Neural progenitor cell (in vitro differentiated cells): ENCODE measurements around the gene NEB. TPM values are rescaled to one million over a fixed set of nuclear protein-coding genes. Genes with fewer than 3 reads are reported as not detected.
"Not testable (repeated sequence)": the region's sequence is repeated elsewhere in the genome, so short reads cannot be mapped to it uniquely, and the experiment has no call there.

Experiments
- DNase-seq: peaks from one replicate; pipeline ENCODE4 v3.0.0-alpha.2; 2016; ENCODE audit warnings: low spot score
- H2AFZ ChIP-seq: fragments of 200-600 bp; sonication (generic); replicated peaks from 2 replicates; pipeline ENCODE4 v1.6.1; 2016; ENCODE audit warnings: antibody characterized with exemption
- H3F3A ChIP-seq: fragments of 200-600 bp; sonication (generic); 2 replicates; pipeline ENCODE4 v1.6.1; 2016; ENCODE audit warnings: antibody characterized with exemption, low read depth
- H3K27ac ChIP-seq: fragments of 200-600 bp; sonication (generic); 2 replicates; pipeline ENCODE4 v1.5.1; 2016; ENCODE audit warnings: mild to moderate bottlenecking
- H3K27me3 ChIP-seq: fragments of 200-600 bp; sonication (generic); 2 replicates; pipeline ENCODE4 v1.6.1; 2016; ENCODE audit warnings: mild to moderate bottlenecking, moderate library complexity
- H3K36me3 ChIP-seq: fragments of 200-600 bp; sonication (generic); 2 replicates; pipeline ENCODE4 v1.5.1; 2016
- H3K4me1 ChIP-seq: fragments of 200-600 bp; sonication (generic); 2 replicates; pipeline ENCODE4 v1.6.1; 2016; ENCODE audit warnings: mixed run types
- H3K4me2 ChIP-seq: fragments of 200-600 bp; sonication (generic); 2 replicates; pipeline ENCODE4 v1.6.1; 2016
- H3K4me3 ChIP-seq: fragments of 200-600 bp; sonication (generic); 2 replicates; pipeline ENCODE4 v1.5.1; 2016
- H3K79me2 ChIP-seq: fragments of 200-600 bp; sonication (generic); 2 replicates; pipeline ENCODE4 v1.6.1; 2016; ENCODE audit warnings: low read depth
- H3K9ac ChIP-seq: fragments of 200-600 bp; sonication (generic); 2 replicates; pipeline ENCODE4 v1.6.1; 2016
- H3K9me3 ChIP-seq: fragments of 200-600 bp; sonication (generic); 2 replicates; pipeline ENCODE4 v1.5.1; 2016; ENCODE audit warnings: low read depth
- H4K20me1 ChIP-seq: fragments of 200-600 bp; sonication (generic); 2 replicates; pipeline ENCODE4 v1.6.1; 2016; ENCODE audit warnings: low read depth
- H3K27ac Mint-ChIP-seq: 3 replicates; pipeline ENCODE4 v1.8.0; 2021; ENCODE audit warnings: mixed read lengths
- H3K27me3 Mint-ChIP-seq: 2 replicates; pipeline ENCODE4 v1.8.0; 2022; ENCODE audit warnings: low read depth, mild to moderate bottlenecking, inconsistent platforms, moderate library complexity, mixed read lengths; ENCODE audit not compliant: insufficient read depth
- H3K36me3 Mint-ChIP-seq: 3 replicates; pipeline ENCODE4 v1.8.0; 2021; ENCODE audit warnings: mixed read lengths
- H3K4me1 Mint-ChIP-seq: 3 replicates; pipeline ENCODE4 v1.8.0; 2021; ENCODE audit warnings: mixed read lengths
- H3K4me3 Mint-ChIP-seq: 3 replicates; pipeline ENCODE4 v1.8.0; 2021; ENCODE audit warnings: mild to moderate bottlenecking, moderate library complexity, mixed read lengths
- H3K9me3 Mint-ChIP-seq: 3 replicates; pipeline ENCODE4 v1.8.0; 2020; ENCODE audit warnings: mixed read lengths
- CTCF ChIP-seq: fragments of 200-600 bp; sonication (generic); IDR thresholded peaks from 2 replicates; pipeline ENCODE4 v1.5.1; 2017; ENCODE audit warnings: antibody characterized with exemption, mild to moderate bottlenecking
- EZH2 ChIP-seq: fragments of 200-600 bp; sonication (generic); IDR thresholded peaks from 2 replicates; pipeline ENCODE4 v1.6.1; 2017; ENCODE audit warnings: antibody characterized with exemption, mild to moderate bottlenecking, moderate library complexity
- EZH2phosphoT487 ChIP-seq: fragments of 200-600 bp; sonication (generic); IDR thresholded peaks from 2 replicates; pipeline ENCODE4 v1.6.1; 2017; ENCODE audit warnings: antibody characterized with exemption
- total RNA-seq: library from RNA; depleted of rRNA; stranded (reverse); fragments of >200 nt; gene quantifications from 2 replicates; pipeline ENCODE4 v1.2.3, GENCODE V29; 2015; ENCODE audit warnings: low replicate concordance

Gene NEB
- total RNA-seq, 1 donor from 2014 or later = 0.49 TPM

GRCh38 chr2:151644580-151644979 is 89.7 kb downstream of the NEB start:
- no peak overlapping the region for H3K9ac ChIP-seq
- Mint-ChIP-seq H3K9me3 (no peaks in the 10 kb centered on the region), H3K36me3 (no peaks in the 10 kb centered on the region), H3K27ac (no peak overlapping the region), H3K4me1 (no peaks in the 10 kb centered on the region), H3K4me3 (no peak overlapping the region), H3K27me3 (no peaks in the 10 kb centered on the region)
- no peaks in the 10 kb centered on the region for H3K9me3 ChIP-seq
- no peak overlapping the region for H2AFZ ChIP-seq
- H3F3A ChIP-seq = no peaks in the 10 kb centered on the region
- no peaks in the 10 kb centered on the region for H4K20me1 ChIP-seq
- no peak overlapping the region for H3K4me3 ChIP-seq
- no peaks in the 10 kb centered on the region for H3K36me3 ChIP-seq
- no peak for DNase-seq
- no peak for TF ChIP-seq CTCF
- TF ChIP-seq EZH2phosphoT487 = no peak
- no peak for TF ChIP-seq EZH2
- H3K79me2 ChIP-seq = no peaks in the 10 kb centered on the region
- H3K27me3 ChIP-seq = no peaks in the 10 kb centered on the region
- no peak overlapping the region for H3K27ac ChIP-seq
- no peaks in the 10 kb centered on the region for H3K4me1 ChIP-seq
- no peak overlapping the region for H3K4me2 ChIP-seq

GRCh38 chr2:151641895-151642294 is 92.4 kb downstream of the NEB start:
- H3K27me3 Mint-ChIP-seq, H3K36me3 Mint-ChIP-seq, H3K27me3 ChIP-seq, H3K36me3 ChIP-seq, H3K27ac Mint-ChIP-seq, H4K20me1 ChIP-seq, DNase-seq, H3K4me3 ChIP-seq, H3K27ac ChIP-seq, H3K4me3 Mint-ChIP-seq, H3K9me3 Mint-ChIP-seq, H3K79me2 ChIP-seq, H3K4me2 ChIP-seq, H3K9ac ChIP-seq, H3K4me1 ChIP-seq, H3K4me1 Mint-ChIP-seq, H3F3A ChIP-seq, H2AFZ ChIP-seq, H3K9me3 ChIP-seq: not testable (repeated sequence)

GRCh38 chr2:151640087-151640486 is 94.2 kb downstream of the NEB start:
- no peak overlapping the region for H3K9ac ChIP-seq
- no peaks in the 10 kb centered on the region for H3K36me3 Mint-ChIP-seq
- no peaks in the 10 kb centered on the region for H3K9me3 Mint-ChIP-seq
- H3K36me3 ChIP-seq = no peaks in the 10 kb centered on the region
- no peaks in the 10 kb centered on the region for H4K20me1 ChIP-seq
- no peak overlapping the region for H3K27ac Mint-ChIP-seq
- H3F3A ChIP-seq = no peaks in the 10 kb centered on the region
- H2AFZ ChIP-seq = no peak overlapping the region
- H3K4me2 ChIP-seq = no peak overlapping the region
- no peaks in the 10 kb centered on the region for H3K79me2 ChIP-seq
- no peak overlapping the region for H3K4me3 Mint-ChIP-seq
- no peaks in the 10 kb centered on the region for H3K4me1 ChIP-seq
- H3K9me3 ChIP-seq = no peaks in the 10 kb centered on the region
- H3K4me3 ChIP-seq = no peak overlapping the region
- peak; percentile 33 for TF ChIP-seq CTCF
- TF ChIP-seq EZH2 = no peak
- TF ChIP-seq EZH2phosphoT487 = no peak
- no peak for DNase-seq
- H3K4me1 Mint-ChIP-seq = peaks cover 3% of the 10 kb centered on the region
- H3K27ac ChIP-seq = no peak overlapping the region
- H3K27me3 Mint-ChIP-seq = no peaks in the 10 kb centered on the region
- H3K27me3 ChIP-seq = no peaks in the 10 kb centered on the region

- Histone ChIP-seq H3K4me2 (no peak overlapping the region), H3K27ac (no peak overlapping the region), H3K9me3 (no peaks in the 10 kb centered on the region), H3K27me3 (no peaks in the 10 kb centered on the region), H3K9ac (no peak overlapping the region), H3K36me3 (no peaks in the 10 kb centered on the region), H3K4me3 (no peak overlapping the region), H3F3A (no peaks in the 10 kb centered on the region), H3K79me2 (no peaks in the 10 kb centered on the region), H3K4me1 (no peaks in the 10 kb centered on the region), H4K20me1 (no peaks in the 10 kb centered on the region), H2AFZ (no peak overlapping the region)
- Mint-ChIP-seq H3K27ac (no peak overlapping the region), H3K4me1 (peaks cover 3% of the 10 kb centered on the region), H3K9me3 (peaks cover 3% of the 10 kb centered on the region), H3K4me3 (no peak overlapping the region), H3K27me3 (no peaks in the 10 kb centered on the region), H3K36me3 (peaks cover 1% of the 10 kb centered on the region)
- TF ChIP-seq EZH2 (no peak), EZH2phosphoT487 (no peak), CTCF (no peak)
- DNase-seq = no peak
Observed at GRCh38 chr2:151638990-151639389, 95.3 kb downstream of the NEB start.
